Left ventricle myocardium superior (tissue), 1 donor: Measurements from ENCODE around the gene FOXO1. TPM values are rescaled to one million over a fixed set of nuclear protein-coding genes. Genes with fewer than 3 reads are reported as not detected.

Source experiments
- ATAC-seq: fragments of 200-7000 bp; cut with Tn5 transposase; one replicate; pipeline ENCODE4 v1.9.1; 2020; ENCODE audit warnings: mild to moderate bottlenecking, moderate library complexity
- DNase-seq: peaks from one replicate; pipeline ENCODE4 v3.0.0-alpha.2; 2020
- intact Hi-C: fragments of 100-400 bp; cut with micrococcal nuclease; formaldehyde crosslinking; loops from one replicate; pipeline ENCODE4 v1.11.0; 2022
- total RNA-seq: library from RNA; stranded (reverse); fragmentation: NEBNext Ultra II Directional; extraction: Animal tissue kit (Norgen Biotek cat#: 25700); gene quantifications from one replicate; pipeline ENCODE4 v1.2.1, GENCODE V29; 2021
- donor health status: DM: no; HTN: yes; CAD: no; lungs with severe emphysema.

Gene FOXO1
- total RNA-seq, 1 donor from 2014 or later = 14.7 TPM

- DNase-seq (no peak), ATAC-seq (no peak)
- intact Hi-C loops = no loop called here
Measured at GRCh38 chr13:40535345-40535836, 131.1 kb downstream of the FOXO1 start.

GRCh38 chr13:40534456-40534855 lies 132.0 kb downstream of the FOXO1 start:
- no peak for ATAC-seq
- intact Hi-C loops = no loop called here

GRCh38 chr13:40533072-40533471 lies 133.4 kb downstream of the FOXO1 start:
- DNase-seq = no peak
- intact Hi-C loops = no loop called here
- ATAC-seq = no peak

More at GRCh38 chr13:40534456-40534855, 132.0 kb downstream of the FOXO1 start:
- DNase-seq = no peak

GRCh38 chr13:40530961-40531360 lies 135.5 kb downstream of the FOXO1 start:
- no peak for DNase-seq

GRCh38 chr13:40528881-40529280 lies 137.6 kb downstream of the FOXO1 start:
- ATAC-seq = no peak
- intact Hi-C loops = no loop called here
- no peak for DNase-seq

More at GRCh38 chr13:40530961-40531360, 135.5 kb downstream of the FOXO1 start:
- intact Hi-C loops = no loop called here
- ATAC-seq = no peak

GRCh38 chr13:40527914-40528313 lies 138.5 kb downstream of the FOXO1 start:
- no peak for ATAC-seq
- DNase-seq = no peak
- intact Hi-C loops = no loop called here

- DNase-seq (no peak), ATAC-seq (no peak)
- intact Hi-C loops = no loop called here
Measured at GRCh38 chr13:40522282-40522681, 144.2 kb downstream of the FOXO1 start.

- intact Hi-C loops = no loop called here
- DNase-seq = no peak
- ATAC-seq = no peak
Measured at GRCh38 chr13:40520916-40521315, 145.5 kb downstream of the FOXO1 start.

- intact Hi-C loops = no loop called here
- ATAC-seq = peak; percentile 69
Measured at GRCh38 chr13:40519637-40520036, 146.8 kb downstream of the FOXO1 start.

GRCh38 chr13:40518481-40518882 lies 148.0 kb downstream of the FOXO1 start:
- no peak for ATAC-seq

More at GRCh38 chr13:40519637-40520036, 146.8 kb downstream of the FOXO1 start:
- peak; percentile 56 for DNase-seq

GRCh38 chr13:40517486-40518480 lies 148.7 kb downstream of the FOXO1 start:
- ATAC-seq (no peak), DNase-seq (no peak)
- intact Hi-C loops = no loop called here

More at GRCh38 chr13:40518481-40518882, 148.0 kb downstream of the FOXO1 start:
- intact Hi-C loops = no loop called here
- no peak for DNase-seq

- DNase-seq = no peak
- intact Hi-C loops = no loop called here
- no peak for ATAC-seq
Measured at GRCh38 chr13:40515702-40516101, 150.7 kb downstream of the FOXO1 start.

- no peak for ATAC-seq
- intact Hi-C loops = no loop called here
- no peak for DNase-seq
Measured at GRCh38 chr13:40514802-40515201, 151.6 kb downstream of the FOXO1 start.

- no peak for DNase-seq
- intact Hi-C loops = no loop called here
- no peak for ATAC-seq
Measured at GRCh38 chr13:40509876-40510275, 156.6 kb downstream of the FOXO1 start.

GRCh38 chr13:40508767-40509342 lies 157.6 kb downstream of the FOXO1 start:
- intact Hi-C loops = no loop called here
- no peak for ATAC-seq

GRCh38 chr13:40508127-40508526 lies 158.3 kb downstream of the FOXO1 start:
- DNase-seq (no peak), ATAC-seq (peak; percentile 92)
- intact Hi-C loops = no loop called here

More at GRCh38 chr13:40508767-40509342, 157.6 kb downstream of the FOXO1 start:
- no peak for DNase-seq

- ATAC-seq = no peak
- intact Hi-C loops = no loop called here
Measured at GRCh38 chr13:40506592-40507446, 159.6 kb downstream of the FOXO1 start.

More at GRCh38 chr13:40506592-40507446, 159.6 kb downstream of the FOXO1 start:
- DNase-seq = no peak
